ENCODE results near the gene ZNF668. TPM values are rescaled to one million over a fixed set of nuclear protein-coding genes. Genes with fewer than 3 reads are reported as not detected.

ZNF668 gene
- total RNA-seq, 1 donor from 2014 or later: 19.7 TPM

DNA sequence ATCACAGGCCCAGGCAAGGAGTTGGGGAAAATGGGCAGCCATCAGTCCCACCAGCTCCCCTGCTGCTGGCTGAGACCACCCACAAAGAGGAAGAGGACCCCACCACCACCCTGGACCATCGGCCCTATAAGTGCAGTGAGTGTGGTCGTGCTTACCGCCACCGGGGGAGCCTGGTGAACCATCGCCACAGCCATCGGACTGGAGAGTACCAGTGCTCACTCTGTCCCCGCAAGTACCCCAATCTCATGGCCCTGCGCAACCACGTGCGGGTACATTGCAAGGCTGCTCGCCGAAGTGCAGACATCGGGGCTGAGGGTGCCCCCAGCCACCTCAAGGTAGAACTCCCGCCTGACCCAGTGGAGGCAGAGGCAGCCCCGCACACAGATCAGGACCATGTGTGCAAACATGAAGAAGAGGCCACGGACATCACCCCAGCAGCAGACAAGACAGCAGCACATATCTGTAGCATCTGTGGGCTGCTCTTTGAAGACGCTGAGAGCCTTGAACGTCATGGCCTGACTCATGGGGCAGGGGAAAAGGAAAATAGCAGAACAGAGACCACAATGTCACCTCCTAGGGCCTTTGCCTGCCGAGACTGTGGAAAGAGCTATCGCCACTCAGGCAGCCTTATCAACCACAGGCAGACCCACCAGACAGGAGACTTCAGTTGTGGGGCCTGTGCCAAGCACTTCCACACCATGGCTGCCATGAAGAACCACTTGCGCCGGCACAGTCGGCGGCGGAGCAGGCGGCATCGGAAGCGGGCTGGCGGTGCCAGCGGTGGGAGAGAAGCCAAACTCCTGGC, 3.8 kb upstream of the ZNF668 start:
- Mint-ChIP-seq H3K4me1 (peaks cover 13% of the 10 kb centered on the region), H3K27me3 (ENCODE audit: low read depth) (peaks cover 2% of the 10 kb centered on the region), H3K4me3 (peak overlapping the region; percentile 44), H3K9me3 (no peaks in the 10 kb centered on the region), H3K36me3 (ENCODE audit: low read depth) (peaks cover 11% of the 10 kb centered on the region), H3K27ac (ENCODE audit: unreplicated experiment) (no peak overlapping the region)
- no peak for DNase-seq (ENCODE audit: low read depth, low spot score)
- TF ChIP-seq, protein P1, sequence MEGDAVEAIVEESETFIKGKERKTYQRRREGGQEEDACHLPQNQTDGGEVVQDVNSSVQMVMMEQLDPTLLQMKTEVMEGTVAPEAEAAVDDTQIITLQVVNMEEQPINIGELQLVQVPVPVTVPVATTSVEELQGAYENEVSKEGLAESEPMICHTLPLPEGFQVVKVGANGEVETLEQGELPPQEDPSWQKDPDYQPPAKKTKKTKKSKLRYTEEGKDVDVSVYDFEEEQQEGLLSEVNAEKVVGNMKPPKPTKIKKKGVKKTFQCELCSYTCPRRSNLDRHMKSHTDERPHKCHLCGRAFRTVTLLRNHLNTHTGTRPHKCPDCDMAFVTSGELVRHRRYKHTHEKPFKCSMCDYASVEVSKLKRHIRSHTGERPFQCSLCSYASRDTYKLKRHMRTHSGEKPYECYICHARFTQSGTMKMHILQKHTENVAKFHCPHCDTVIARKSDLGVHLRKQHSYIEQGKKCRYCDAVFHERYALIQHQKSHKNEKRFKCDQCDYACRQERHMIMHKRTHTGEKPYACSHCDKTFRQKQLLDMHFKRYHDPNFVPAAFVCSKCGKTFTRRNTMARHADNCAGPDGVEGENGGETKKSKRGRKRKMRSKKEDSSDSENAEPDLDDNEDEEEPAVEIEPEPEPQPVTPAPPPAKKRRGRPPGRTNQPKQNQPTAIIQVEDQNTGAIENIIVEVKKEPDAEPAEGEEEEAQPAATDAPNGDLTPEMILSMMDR (conservative IDR thresholded peaks at IDR 0.05): no peak

GRCh38 chr16:31077024-31077423, 3.0 kb upstream of the ZNF668 start:
- H3K4me3 Mint-ChIP-seq: no peak overlapping the region
- peaks cover 11% of the 10 kb centered on the region for H3K36me3 Mint-ChIP-seq (ENCODE audit: low read depth)
- no peaks in the 10 kb centered on the region for H3K27me3 Mint-ChIP-seq (ENCODE audit: low read depth)
- no peak overlapping the region for H3K27ac Mint-ChIP-seq (ENCODE audit: unreplicated experiment)
- peaks cover 16% of the 10 kb centered on the region for H3K4me1 Mint-ChIP-seq
- H3K9me3 Mint-ChIP-seq: no peaks in the 10 kb centered on the region
- TF ChIP-seq, protein P1 (conservative IDR thresholded peaks at IDR 0.05): no peak
- DNase-seq (ENCODE audit: low read depth, low spot score): no peak

- no peak for DNase-seq (ENCODE audit: low read depth, low spot score)
- Mint-ChIP-seq H3K27ac (ENCODE audit: unreplicated experiment) (no peak overlapping the region), H3K9me3 (no peaks in the 10 kb centered on the region), H3K4me3 (peak overlapping the region; percentile 65), H3K4me1 (peaks cover 23% of the 10 kb centered on the region), H3K36me3 (ENCODE audit: low read depth) (peaks cover 11% of the 10 kb centered on the region), H3K27me3 (ENCODE audit: low read depth) (no peaks in the 10 kb centered on the region)
- TF ChIP-seq, protein P1 (conservative IDR thresholded peaks at IDR 0.05): no peak
Observed at GRCh38 chr16:31076319-31076718, 2.3 kb upstream of the ZNF668 start.

DNA sequence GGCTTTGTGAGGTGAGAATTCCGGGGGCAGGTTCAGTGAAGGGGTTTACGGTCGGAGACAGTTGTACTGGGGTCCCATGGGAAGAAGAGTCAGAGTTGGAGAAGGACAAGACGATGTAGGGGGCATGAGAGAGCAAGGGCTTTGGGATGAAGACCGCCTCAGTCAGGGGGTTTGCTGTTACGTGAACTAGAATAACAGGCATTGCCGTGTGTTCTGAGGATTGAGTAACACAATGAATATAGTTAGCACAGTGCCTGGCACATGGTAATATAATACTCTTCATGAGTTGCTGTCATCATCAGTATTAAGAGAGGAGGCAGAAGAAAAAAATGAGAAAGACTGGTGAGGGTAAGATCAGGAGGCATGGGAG, 759 bp upstream of the ZNF668 start:
- Mint-ChIP-seq H3K4me1 (peaks cover 23% of the 10 kb centered on the region), H3K36me3 (ENCODE audit: low read depth) (peaks cover 8% of the 10 kb centered on the region), H3K27me3 (ENCODE audit: low read depth) (no peaks in the 10 kb centered on the region), H3K27ac (ENCODE audit: unreplicated experiment) (peak overlapping the region; percentile 98), H3K4me3 (peak overlapping the region; percentile 94), H3K9me3 (no peaks in the 10 kb centered on the region)
- DNase-seq (ENCODE audit: low read depth, low spot score): no peak
- TF ChIP-seq, protein P1 (conservative IDR thresholded peaks at IDR 0.05): no peak

- peak; percentile 81 for DNase-seq (ENCODE audit: low read depth, low spot score)
- Mint-ChIP-seq H3K27ac (ENCODE audit: unreplicated experiment) (peak overlapping the region; percentile 100), H3K4me3 (peak overlapping the region; percentile 100), H3K36me3 (ENCODE audit: low read depth) (peaks cover 5% of the 10 kb centered on the region), H3K4me1 (peaks cover 23% of the 10 kb centered on the region), H3K27me3 (ENCODE audit: low read depth) (no peaks in the 10 kb centered on the region), H3K9me3 (no peaks in the 10 kb centered on the region)
- TF ChIP-seq, protein P1 (conservative IDR thresholded peaks at IDR 0.05): no peak
Observed at GRCh38 chr16:31073142-31073969, 684 bp downstream of the ZNF668 start.

All from neural crest cell (in vitro differentiated cells).